A549 (cell line): Measurements from ENCODE around the gene ZFP28. TPM values are rescaled to one million over a fixed set of nuclear protein-coding genes. Genes with fewer than 3 reads are reported as not detected.

Experiments
- ATAC-seq, 2 experiments: fragments of 200-7000 bp in 1 of 2; fragments of >200 bp in 1 of 2; cut with Nextera tagmentation in 1 of 2; cut with Tn5 transposase in 1 of 2; 3 replicates each; pipeline versions ENCODE4 v1.8.0 to v1.9.1; 2018 to 2020; ENCODE audit warnings: mild to moderate bottlenecking in 1 of 2, moderate library complexity in 1 of 2
- CTCF ChIA-PET: fragments of 300-600 bp; sonication (Branson Sonifier 250); formaldehyde crosslinking; extraction: SDS; loops from one replicate; lab custom pipeline; 2021; ENCODE audit warnings: antibody characterized with exemption, inconsistent platforms; lab: Yijun Ruan, JAX
- POLR2A ChIA-PET: fragments of 350-600 bp; formaldehyde crosslinking; extraction: SDS; loops from one replicate; lab custom pipeline; 2021; ENCODE audit warnings: antibody characterized with exemption, inconsistent platforms; lab: Yijun Ruan, JAX
- DNase-seq, 2 experiments: peaks; one replicate each; pipeline versions ENCODE4 v3.0.0 to v3.0.0-alpha.2; 2011 to 2016; ENCODE audit warnings: low read depth in 1 of 2, low spot score in 1 of 2
- FAIRE-seq: peaks from 2 replicates; lab custom pipeline; 2011; peaks lifted over from hg19 to GRCh38; lab: Jason Lieb, UNC
- H3K27ac ChIP-seq, 2 experiments: fragments of >200 bp; sonication (Bioruptor Twin); formaldehyde crosslinking; 3 replicates each; pipeline ENCODE4 v1.5.1; 2016 to 2017
- H3K4me1 ChIP-seq: fragments of >200 bp; sonication (Bioruptor Twin); formaldehyde crosslinking; 3 replicates; pipeline ENCODE4 v1.6.1; 2016
- H3K4me2 ChIP-seq: fragments of >200 bp; sonication (Bioruptor Twin); formaldehyde crosslinking; 3 replicates; pipeline ENCODE4 v1.6.1; 2016
- H3K4me3 ChIP-seq: fragments of >200 bp; sonication (Bioruptor Twin); formaldehyde crosslinking; 3 replicates; pipeline ENCODE4 v1.5.1; 2016
- H3K9me3 ChIP-seq: fragments of >200 bp; sonication (Bioruptor Twin); formaldehyde crosslinking; 3 replicates; pipeline ENCODE4 v1.6.1; 2016
- BHLHE40 ChIP-seq: IDR thresholded peaks from 2 replicates; pipeline ENCODE4 v1.6.1; 2012; ENCODE audit warnings: low read depth, low read length, inconsistent platforms
- CEBPB ChIP-seq, 2 experiments: fragments of >200 bp in 1 of 2; sonication (Bioruptor Twin) in 1 of 2; formaldehyde crosslinking in 1 of 2; IDR thresholded peaks; 2 replicates each; pipeline ENCODE4 v1.6.1; 2012 to 2016
- EHMT2 ChIP-seq: fragments of 200-600 bp; sonication (generic); IDR thresholded peaks from 2 replicates; pipeline ENCODE4 v1.6.1; 2016; ENCODE audit warnings: antibody characterized with exemption, low read depth, mild to moderate bottlenecking, moderate library complexity
- EP300 ChIP-seq, 2 experiments: fragments of >200 bp; sonication (Bioruptor Twin); formaldehyde crosslinking; IDR thresholded peaks; 2 replicates in 1 of 2; 3 replicates in 1 of 2; pipeline ENCODE4 v1.6.1; 2016 to 2017
- FOSB ChIP-seq: fragments of 250-450 bp; sonication (Bioruptor Pico); IDR thresholded peaks from 2 replicates; pipeline ENCODE4 v1.5.0; 2020; ENCODE audit warnings: mild to moderate bottlenecking, moderate library complexity
- FOSL2 ChIP-seq, 2 experiments: fragments of 450-650 bp in 1 of 2; fragments of >200 bp in 1 of 2; sonication (Bioruptor Twin) in 1 of 2; formaldehyde crosslinking; IDR thresholded peaks; 2 replicates each; pipeline versions ENCODE4 v1.5.0 to v1.6.1; 2016 to 2020; ENCODE audit warnings: mild to moderate bottlenecking in 1 of 2, moderate library complexity in 1 of 2
- FOXS1 ChIP-seq: fragments of 250-450 bp; sonication (Bioruptor Pico); IDR thresholded peaks from 2 replicates; pipeline ENCODE4 v1.5.0; 2020; ENCODE audit warnings: mild to moderate bottlenecking, moderate library complexity
- GATA3 ChIP-seq: IDR thresholded peaks from 2 replicates; pipeline ENCODE4 v1.6.1; 2012; ENCODE audit warnings: borderline replicate concordance
- HOXA7 ChIP-seq: fragments of 250-450 bp; sonication (Bioruptor Pico); IDR thresholded peaks from 2 replicates; pipeline ENCODE4 v1.5.0; 2020; ENCODE audit warnings: mild to moderate bottlenecking, moderate library complexity
- HOXB13 ChIP-seq: fragments of 250-450 bp; sonication (Bioruptor Pico); IDR thresholded peaks from 2 replicates; pipeline ENCODE4 v1.5.0; 2020; ENCODE audit warnings: low read depth, mild to moderate bottlenecking, moderate library complexity
- JUN ChIP-seq, 2 experiments: fragments of >200 bp; sonication (Bioruptor Twin); formaldehyde crosslinking; IDR thresholded peaks; 2 replicates in 1 of 2; 3 replicates in 1 of 2; pipeline ENCODE4 v1.6.1; 2016 to 2017
- JUNB ChIP-seq: fragments of >200 bp; sonication (Bioruptor Twin); formaldehyde crosslinking; IDR thresholded peaks from 2 replicates; pipeline ENCODE4 v1.6.1; 2016
- MAFK ChIP-seq: fragments of 450-650 bp; IDR thresholded peaks from 2 replicates; pipeline ENCODE4 v1.6.1; 2014; ENCODE audit not compliant: partially characterized antibody
- MYC ChIP-seq: IDR thresholded peaks from 2 replicates; pipeline ENCODE4 v1.6.1; 2012; ENCODE audit warnings: mild to moderate bottlenecking, inconsistent platforms, low read length, improper control_type of control experiment, borderline replicate concordance
- NR3C1 ChIP-seq: fragments of >200 bp; sonication (Bioruptor Twin); formaldehyde crosslinking; IDR thresholded peaks from 3 replicates; pipeline ENCODE4 v1.6.1; 2017
- POLR2AphosphoS2 ChIP-seq: conservative IDR thresholded peaks from 2 replicates; pipeline ENCODE4 v1.6.1; 2012; ENCODE audit warnings: low read length, improper control_type of control experiment, inconsistent platforms
- RFX5 ChIP-seq: fragments of 450-650 bp; IDR thresholded peaks from 2 replicates; pipeline ENCODE4 v1.7.1; 2014; ENCODE audit warnings: antibody characterized with exemption, mild to moderate bottlenecking, moderate library complexity
- RNF2 ChIP-seq: fragments of 200-600 bp; sonication (generic); IDR thresholded peaks from 2 replicates; pipeline ENCODE4 v1.6.1; 2016; ENCODE audit warnings: low read depth, mild to moderate bottlenecking, antibody characterized with exemption, moderate library complexity, borderline replicate concordance
- SREBF2 ChIP-seq: fragments of 450-650 bp; IDR thresholded peaks from 2 replicates; pipeline ENCODE4 v1.6.1; 2014; ENCODE audit warnings: mild to moderate bottlenecking, moderate library complexity
- ZNF302 ChIP-seq: fragments of 250-450 bp; sonication (Bioruptor Pico); IDR thresholded peaks from 2 replicates; pipeline ENCODE4 v1.9.0; 2021; ENCODE audit warnings: inconsistent platforms, mild to moderate bottlenecking, moderate library complexity
- ZSCAN20 ChIP-seq: fragments of 250-450 bp; sonication (Bioruptor Pico); IDR thresholded peaks from 2 replicates; pipeline ENCODE4 v1.8.0; 2022; ENCODE audit warnings: mild to moderate bottlenecking, moderate library complexity
- WGBS: methylation state at CpG from one replicate; pipeline ENCODE4 v1.1.6; 2017; ENCODE audit errors: missing lambda C conversion rate; 5-methylcytosine and 5-hydroxymethylcytosine counted together
- polyA plus RNA-seq, 4 experiments: library from polyadenylated mRNA; depleted of rRNA in 3 of 4; stranded (reverse); fragments of >200 nt; fragmentation: RNase III in 1 of 4; extraction: RNeasy Plus Mini Kit Qiagen cat#74134 plus additional on column Dnase treatment in 1 of 4; gene quantifications; 2 replicates in 3 of 4; 3 replicates in 1 of 4; pipeline ENCODE4 v1.2.3, GENCODE V29; 2011 to 2017
- TF ChIP-seq, protein P1 (sequence below): fragments of 250-450 bp; sonication (Bioruptor Pico); IDR thresholded peaks from 2 replicates; pipeline ENCODE4 v1.5.0; 2021; ENCODE audit warnings: mild to moderate bottlenecking, moderate library complexity, borderline replicate concordance
- TF ChIP-seq, protein P2 (sequence below): IDR thresholded peaks from 2 replicates; pipeline ENCODE4 v1.6.1; 2012; ENCODE audit warnings: low read depth, borderline replicate concordance
- TF ChIP-seq, protein P3 (sequence below): fragments of 150-350 bp; IDR thresholded peaks from 2 replicates; pipeline ENCODE4 v1.6.1; 2014; ENCODE audit warnings: low read depth, mild to moderate bottlenecking, low read length
- TF ChIP-seq, protein P4 (sequence below): fragments of 450-650 bp; IDR thresholded peaks from 2 replicates; pipeline ENCODE4 v1.6.1; 2014; ENCODE audit warnings: antibody characterized with exemption
- TF ChIP-seq, protein P5 (sequence below): IDR thresholded peaks from 2 replicates; pipeline ENCODE4 v1.6.1; 2012

Gene ZFP28
- polyA plus RNA-seq, 2 of the 4 experiments (the other 2 are of a cell fraction): 2.4 to 7.9 TPM

DNA sequence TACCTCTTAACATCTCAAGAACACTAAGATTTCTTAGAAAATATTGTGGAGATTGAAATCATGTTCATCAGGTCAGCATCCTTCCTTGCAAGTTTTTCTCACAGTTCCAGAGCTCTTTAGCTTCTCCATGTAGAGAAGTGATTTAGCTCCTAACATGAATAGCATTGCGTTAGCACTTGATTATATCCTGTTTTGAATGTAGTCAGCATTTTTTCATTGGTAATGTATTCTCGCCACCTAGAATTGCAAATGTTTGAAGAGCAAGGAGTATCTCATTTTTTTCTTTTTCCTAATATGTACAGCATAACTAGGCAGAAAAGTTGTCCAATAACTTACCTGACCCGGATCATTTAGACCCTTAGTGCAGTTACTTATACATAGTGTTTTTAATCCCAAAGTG, 35.2 kb downstream of the ZFP28 start:
- H3K27ac ChIP-seq: no peak overlapping the region
- ChIA-PET POLR2A (no interaction called here), CTCF (interaction anchor here (0.8 kb wide), 1 partner anchor 215 kb away, joined by 3 read pairs; no protein-coding TSS in a partner anchor)
- no peak overlapping the region for H3K4me2 ChIP-seq
- H3K4me1 ChIP-seq: no peaks in the 10 kb centered on the region
- no peak for TF ChIP-seq CEBPB (IDR thresholded peaks at IDR 0.05)
- no peak for TF ChIP-seq POLR2AphosphoS2
- TF ChIP-seq ZNF302 (CRISPR knock-in tag): no peak
- TF ChIP-seq MAFK: peak; percentile 77
- no peak for TF ChIP-seq NR3C1
- TF ChIP-seq EHMT2: no peak
- TF ChIP-seq HOXB13: no peak
- no peak for TF ChIP-seq BHLHE40
- no peak for ATAC-seq
- FAIRE-seq: no peak
- 90% methylated on average over 3 of the region's 3 CpGs for WGBS
- H3K9me3 ChIP-seq: peaks cover 98% of the 10 kb centered on the region
- H3K4me3 ChIP-seq: no peak overlapping the region
- no peak for DNase-seq

DNA sequence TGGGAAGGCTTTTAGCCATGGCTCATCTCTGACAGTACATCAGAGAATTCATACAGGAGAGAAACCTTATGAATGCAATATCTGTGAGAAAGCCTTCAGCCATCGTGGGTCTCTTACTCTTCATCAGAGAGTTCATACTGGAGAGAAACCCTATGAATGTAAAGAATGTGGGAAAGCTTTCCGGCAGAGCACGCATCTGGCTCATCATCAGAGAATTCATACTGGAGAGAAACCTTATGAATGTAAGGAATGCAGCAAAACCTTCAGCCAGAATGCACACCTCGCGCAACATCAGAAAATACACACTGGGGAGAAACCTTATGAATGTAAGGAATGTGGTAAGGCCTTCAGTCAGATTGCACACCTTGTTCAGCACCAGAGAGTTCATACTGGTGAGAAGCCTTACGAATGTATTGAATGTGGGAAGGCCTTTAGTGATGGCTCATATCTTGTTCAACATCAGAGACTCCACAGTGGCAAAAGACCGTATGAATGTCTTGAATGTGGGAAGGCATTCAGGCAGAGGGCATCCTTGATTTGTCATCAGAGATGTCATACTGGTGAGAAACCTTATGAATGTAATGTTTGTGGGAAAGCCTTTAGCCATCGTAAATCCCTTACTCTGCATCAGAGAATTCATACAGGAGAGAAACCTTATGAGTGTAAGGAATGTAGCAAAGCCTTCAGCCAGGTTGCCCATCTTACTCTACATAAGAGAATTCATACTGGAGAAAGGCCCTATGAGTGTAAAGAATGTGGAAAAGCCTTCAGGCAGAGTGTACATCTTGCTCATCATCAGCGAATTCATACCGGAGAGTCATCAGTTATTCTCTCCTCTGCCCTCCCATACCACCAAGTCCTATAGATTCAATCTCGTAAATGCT, 39.2 kb downstream of the ZFP28 start:
- DNase-seq (no peak), ATAC-seq (no peak), FAIRE-seq (peak; percentile 28)
- Histone ChIP-seq H3K4me3 (no peak overlapping the region), H3K4me1 (no peaks in the 10 kb centered on the region), H3K9me3 (peaks cover 99% of the 10 kb centered on the region), H3K4me2 (no peak overlapping the region), H3K27ac (no peak overlapping the region)
- 77% methylated on average over 11 of the region's 11 CpGs for WGBS
- ChIA-PET CTCF (no interaction called here), POLR2A (no interaction called here)
- TF ChIP-seq JUNB (no peak), FOSB (CRISPR knock-in tag) (no peak), GATA3 (peak; percentile 42; the same call in 1 of the 2 replicates), FOXS1 (no peak)

DNA sequence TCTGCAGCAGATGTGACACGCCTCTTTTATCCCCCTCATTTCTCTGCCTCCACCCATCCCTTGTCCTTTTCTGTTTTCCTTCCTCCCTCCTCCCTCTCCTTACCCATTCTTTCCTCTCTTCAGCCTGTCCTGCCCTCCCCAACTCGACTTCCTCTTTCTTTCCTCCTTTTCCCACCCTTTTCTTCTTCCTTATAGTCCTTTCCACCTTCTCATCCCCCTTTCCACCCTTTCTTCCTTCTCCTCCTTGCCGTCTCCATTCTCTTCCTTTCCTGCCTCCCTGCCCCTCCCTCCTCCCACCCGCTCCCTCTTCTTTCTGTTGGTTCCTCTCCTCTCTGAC, 55.7 kb downstream of the ZFP28 start:
- Histone ChIP-seq H3K9me3 (peaks cover 83% of the 10 kb centered on the region), H3K4me3 (peak overlapping the region; percentile 60; the same call in 2 of the 3 replicates), H3K27ac (peak overlapping the region in 1 of 2 experiments; percentile 92; a peak in 3 of 6 replicates), H3K4me2 (peak overlapping the region; percentile 70), H3K4me1 (no peaks in the 10 kb centered on the region)
- ChIA-PET POLR2A (interaction anchor here (0.9 to 1.4 kb wide), 3 partner anchors 26 to 280 kb away, joined by 3 to 7 read pairs (median 3); partner anchors contain the start of gene ZSCAN5A), CTCF (no interaction called here)
- TF ChIP-seq FOSL2 (IDR thresholded peaks at IDR 0.05) (no peak), FOSL2 (CRISPR knock-in tag; IDR thresholded peaks at IDR 0.05) (no peak), RNF2 (no peak), GATA3 (no peak), BHLHE40 (no peak), FOXS1 (no peak), SREBF2 (no peak), RFX5 (no peak), HOXB13 (no peak), HOXA7 (CRISPR knock-in tag) (no peak), MYC (no peak), CEBPB (IDR thresholded peaks at IDR 0.05) (no peak), ZSCAN20 (CRISPR knock-in tag) (no peak), JUN (IDR thresholded peaks at IDR 0.05) (no peak), EP300 (IDR thresholded peaks at IDR 0.05) (no peak)
- TF ChIP-seq, protein P1, sequence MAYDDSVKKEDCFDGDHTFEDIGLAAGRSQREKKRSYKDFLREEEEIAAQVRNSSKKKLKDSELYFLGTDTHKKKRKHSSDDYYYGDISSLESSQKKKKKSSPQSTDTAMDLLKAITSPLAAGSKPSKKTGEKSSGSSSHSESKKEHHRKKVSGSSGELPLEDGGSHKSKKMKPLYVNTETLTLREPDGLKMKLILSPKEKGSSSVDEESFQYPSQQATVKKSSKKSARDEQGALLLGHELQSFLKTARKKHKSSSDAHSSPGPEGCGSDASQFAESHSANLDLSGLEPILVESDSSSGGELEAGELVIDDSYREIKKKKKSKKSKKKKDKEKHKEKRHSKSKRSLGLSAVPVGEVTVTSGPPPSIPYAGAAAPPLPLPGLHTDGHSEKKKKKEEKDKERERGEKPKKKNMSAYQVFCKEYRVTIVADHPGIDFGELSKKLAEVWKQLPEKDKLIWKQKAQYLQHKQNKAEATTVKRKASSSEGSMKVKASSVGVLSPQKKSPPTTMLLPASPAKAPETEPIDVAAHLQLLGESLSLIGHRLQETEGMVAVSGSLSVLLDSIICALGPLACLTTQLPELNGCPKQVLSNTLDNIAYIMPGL (CRISPR knock-in tag): no peak
- TF ChIP-seq, protein P2, sequence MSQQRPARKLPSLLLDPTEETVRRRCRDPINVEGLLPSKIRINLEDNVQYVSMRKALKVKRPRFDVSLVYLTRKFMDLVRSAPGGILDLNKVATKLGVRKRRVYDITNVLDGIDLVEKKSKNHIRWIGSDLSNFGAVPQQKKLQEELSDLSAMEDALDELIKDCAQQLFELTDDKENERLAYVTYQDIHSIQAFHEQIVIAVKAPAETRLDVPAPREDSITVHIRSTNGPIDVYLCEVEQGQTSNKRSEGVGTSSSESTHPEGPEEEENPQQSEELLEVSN: no peak
- TF ChIP-seq, protein P3, sequence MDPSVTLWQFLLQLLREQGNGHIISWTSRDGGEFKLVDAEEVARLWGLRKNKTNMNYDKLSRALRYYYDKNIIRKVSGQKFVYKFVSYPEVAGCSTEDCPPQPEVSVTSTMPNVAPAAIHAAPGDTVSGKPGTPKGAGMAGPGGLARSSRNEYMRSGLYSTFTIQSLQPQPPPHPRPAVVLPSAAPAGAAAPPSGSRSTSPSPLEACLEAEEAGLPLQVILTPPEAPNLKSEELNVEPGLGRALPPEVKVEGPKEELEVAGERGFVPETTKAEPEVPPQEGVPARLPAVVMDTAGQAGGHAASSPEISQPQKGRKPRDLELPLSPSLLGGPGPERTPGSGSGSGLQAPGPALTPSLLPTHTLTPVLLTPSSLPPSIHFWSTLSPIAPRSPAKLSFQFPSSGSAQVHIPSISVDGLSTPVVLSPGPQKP: no peak
- TF ChIP-seq, protein P4, sequence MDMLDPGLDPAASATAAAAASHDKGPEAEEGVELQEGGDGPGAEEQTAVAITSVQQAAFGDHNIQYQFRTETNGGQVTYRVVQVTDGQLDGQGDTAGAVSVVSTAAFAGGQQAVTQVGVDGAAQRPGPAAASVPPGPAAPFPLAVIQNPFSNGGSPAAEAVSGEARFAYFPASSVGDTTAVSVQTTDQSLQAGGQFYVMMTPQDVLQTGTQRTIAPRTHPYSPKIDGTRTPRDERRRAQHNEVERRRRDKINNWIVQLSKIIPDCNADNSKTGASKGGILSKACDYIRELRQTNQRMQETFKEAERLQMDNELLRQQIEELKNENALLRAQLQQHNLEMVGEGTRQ: no peak
- TF ChIP-seq, protein P5, sequence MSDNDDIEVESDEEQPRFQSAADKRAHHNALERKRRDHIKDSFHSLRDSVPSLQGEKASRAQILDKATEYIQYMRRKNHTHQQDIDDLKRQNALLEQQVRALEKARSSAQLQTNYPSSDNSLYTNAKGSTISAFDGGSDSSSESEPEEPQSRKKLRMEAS: no peak
- FAIRE-seq (no peak), ATAC-seq (no peak), DNase-seq (no peak)
- WGBS: 58% methylated on average over 4 of the region's 4 CpGs
